Spleen (tissue), 11 donors: ENCODE data around the gene SSH2. TPM values are rescaled to one million over a fixed set of nuclear protein-coding genes. Genes with fewer than 3 reads are reported as not detected.

Source experiments
- DNase-seq: peaks from one replicate; pipeline ENCODE4 v3.0.0-alpha.2; 2020
- H3K27ac ChIP-seq, 8 donors: fragments of 200-600 bp; sonication (generic) in 7 of 8; 1 replicate in 4 of 8; 2 replicates in 4 of 8; pipeline versions ENCODE4 v1.5.0 to v1.8.0; 2016 to 2021; ENCODE audit warnings: inconsistent platforms in 4 of 8, mild to moderate bottlenecking in 4 of 8, moderate library complexity in 1 of 8
- H3K27me3 ChIP-seq, 7 donors: fragments of 200-600 bp; sonication (generic) in 6 of 7; replicated peaks in 1 of 7; 1 replicate in 4 of 7; 2 replicates in 3 of 7; pipeline versions ENCODE4 v1.5.0 to v1.8.0; 2016 to 2021; ENCODE audit warnings: inconsistent platforms in 3 of 7, mild to moderate bottlenecking in 1 of 7
- H3K36me3 ChIP-seq, 6 donors: fragments of 200-600 bp; sonication (generic) in 5 of 6; 1 replicate in 4 of 6; 2 replicates in 2 of 6; pipeline versions ENCODE4 v1.5.0 to v1.8.0; 2016 to 2021; ENCODE audit warnings: inconsistent platforms in 2 of 6
- H3K4me1 ChIP-seq, 6 donors: fragments of 200-600 bp; sonication (generic) in 5 of 6; 1 replicate in 3 of 6; 2 replicates in 3 of 6; pipeline versions ENCODE4 v1.5.0 to v1.8.0; 2016 to 2021; ENCODE audit warnings: inconsistent platforms in 3 of 6
- H3K4me3 ChIP-seq, 8 donors: fragments of 200-600 bp; sonication (generic) in 7 of 8; 1 replicate in 4 of 8; 2 replicates in 4 of 8; pipeline versions ENCODE4 v1.5.0 to v1.8.0; 2016 to 2021; ENCODE audit warnings: inconsistent platforms in 4 of 8, mild to moderate bottlenecking in 4 of 8, moderate library complexity in 2 of 8
- H3K9me3 ChIP-seq, 8 donors: fragments of 200-600 bp; sonication (generic) in 7 of 8; 1 replicate in 4 of 8; 2 replicates in 4 of 8; pipeline versions ENCODE4 v1.5.0 to v1.8.0; 2016 to 2021; ENCODE audit warnings: inconsistent platforms in 4 of 8
- POLR2A ChIP-seq, 3 donors: fragments of 450-650 bp; IDR thresholded peaks; one replicate each; pipeline ENCODE4 v1.5.1; 2017; ENCODE audit warnings: antibody characterized with exemption in 3 of 3, mild to moderate bottlenecking in 1 of 3
- POLR2AphosphoS5 ChIP-seq, 3 donors: sonication (generic); formaldehyde crosslinking; IDR thresholded peaks; one replicate each; pipeline ENCODE4 v1.5.1; 2017; ENCODE audit warnings: antibody characterized with exemption in 3 of 3
- WGBS, 5 donors: extraction: QIAGEN DNeasy Blood & Tissue Kit in 3 of 5; methylation state at CpG; one replicate each; pipeline versions ENCODE4 v1.1.5 to v1.1.7; 2013 to 2018; 5-methylcytosine and 5-hydroxymethylcytosine counted together
- intact Hi-C: fragments of 100-400 bp; cut with DNase I; formaldehyde crosslinking; loops from one replicate; pipeline ENCODE4 v1.15.0; 2023; ENCODE audit warnings: low total_unique reads
- polyA plus RNA-seq, 3 donors: library from polyadenylated mRNA; stranded (reverse); fragments of 200-250 nt; gene quantifications; one replicate each; pipeline ENCODE4 v1.2.1, GENCODE V29; 2013
- total RNA-seq, 7 donors: library from RNA; depleted of rRNA in 3 of 7; stranded (reverse); fragments of >200 nt in 3 of 7; fragmentation: NEBNext Ultra II Directional in 4 of 7; extraction: Animal tissue kit (Norgen Biotek cat#: 25700) in 4 of 7; gene quantifications; one replicate each; pipeline versions ENCODE4 v1.1.0 to v1.2.1, GENCODE V29; 2016 to 2021
- TF ChIP-seq, protein P1 (sequence below), 11 experiments: fragments of 200-600 bp in 7 of 11; fragments of 450-650 bp in 4 of 11; sonication (generic) in 4 of 11; IDR thresholded peaks in 8 of 11; conservative IDR thresholded peaks in 3 of 11; 1 replicate in 7 of 11; 2 replicates in 4 of 11; pipeline versions ENCODE4 v1.4.0 to v1.8.0; 2016 to 2021; ENCODE audit warnings: antibody characterized with exemption in 11 of 11, inconsistent platforms in 4 of 11, mild to moderate bottlenecking in 1 of 11
- donor health status: healthy with polysubstance abuse.
- donor health status: DM: no; HTN: no; CAD: no; lungs with moderate emphysema.
- donor health status: DM: no; HTN: no; CAD: no.
- donor health status: Bipolar disorder and iron deficiency.
- donor health status: healthy.
- donor health status: DM: no; HTN: no; CAD: no.
- donor health status: DM: yes; HTN: yes; CAD: no.

Gene SSH2
- total and polyA plus RNA-seq, 10 donors: 15.9 to 182 (median 113) TPM

- Histone ChIP-seq H3K9me3 (no peaks in the 10 kb centered on the region), H3K4me1 (no peaks in the 10 kb centered on the region), H3K27me3 (no peaks in the 10 kb centered on the region), H3K4me3 (no peak overlapping the region), H3K36me3 (peaks cover 0 to 6% (median 0%) of the 10 kb centered on the region in 6 donors), H3K27ac (no peak overlapping the region)
- intact Hi-C loops: no loop called here
- no peak for DNase-seq
- 91 to 97% (median 96%) methylated on average over 4 to 7 of the region's 7 CpGs for WGBS, 5 donors
- TF ChIP-seq POLR2A (IDR thresholded peaks at IDR 0.05): no peak
- peak in 1 of 3 donors; percentile 8 for TF ChIP-seq POLR2AphosphoS5 (IDR thresholded peaks at IDR 0.05)
Observed at GRCh38 chr17:29837531-29837930, 92.5 kb downstream of the SSH2 start.

DNA sequence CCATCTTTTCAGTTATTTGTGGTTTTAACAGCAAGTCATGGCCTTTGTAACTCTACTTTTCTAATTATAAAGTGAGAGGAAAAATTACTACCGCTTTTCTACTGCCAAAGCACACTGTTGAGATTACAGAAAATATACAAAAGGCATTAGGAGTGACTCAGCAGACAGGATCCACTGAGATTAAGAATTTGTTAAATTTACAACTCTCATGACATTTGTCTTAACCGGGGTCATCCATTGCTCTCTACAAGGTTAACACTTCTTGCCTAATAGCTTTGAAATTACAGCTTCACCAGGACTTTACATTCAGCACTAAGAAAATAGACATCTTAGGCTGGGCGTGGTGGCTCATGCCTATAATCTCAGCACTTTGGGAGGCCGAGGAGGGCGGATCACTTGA is 93.4 kb downstream of the SSH2 start:
- H3K27me3 ChIP-seq: no peaks in the 10 kb centered on the region
- H3K9me3 ChIP-seq: no peaks in the 10 kb centered on the region
- H3K27ac ChIP-seq: no peak overlapping the region
- 70 to 79% (median 75%) methylated on average over 5 of the region's 5 CpGs for WGBS, 5 donors
- H3K4me1 ChIP-seq: no peaks in the 10 kb centered on the region
- H3K4me3 ChIP-seq: no peak overlapping the region
- DNase-seq: no peak
- intact Hi-C loops: no loop called here
- peaks cover 0 to 6% (median 0%) of the 10 kb centered on the region in 6 donors for H3K36me3 ChIP-seq
- TF ChIP-seq POLR2A (IDR thresholded peaks at IDR 0.05) (no peak), POLR2AphosphoS5 (IDR thresholded peaks at IDR 0.05) (no peak)
- TF ChIP-seq, protein P1, sequence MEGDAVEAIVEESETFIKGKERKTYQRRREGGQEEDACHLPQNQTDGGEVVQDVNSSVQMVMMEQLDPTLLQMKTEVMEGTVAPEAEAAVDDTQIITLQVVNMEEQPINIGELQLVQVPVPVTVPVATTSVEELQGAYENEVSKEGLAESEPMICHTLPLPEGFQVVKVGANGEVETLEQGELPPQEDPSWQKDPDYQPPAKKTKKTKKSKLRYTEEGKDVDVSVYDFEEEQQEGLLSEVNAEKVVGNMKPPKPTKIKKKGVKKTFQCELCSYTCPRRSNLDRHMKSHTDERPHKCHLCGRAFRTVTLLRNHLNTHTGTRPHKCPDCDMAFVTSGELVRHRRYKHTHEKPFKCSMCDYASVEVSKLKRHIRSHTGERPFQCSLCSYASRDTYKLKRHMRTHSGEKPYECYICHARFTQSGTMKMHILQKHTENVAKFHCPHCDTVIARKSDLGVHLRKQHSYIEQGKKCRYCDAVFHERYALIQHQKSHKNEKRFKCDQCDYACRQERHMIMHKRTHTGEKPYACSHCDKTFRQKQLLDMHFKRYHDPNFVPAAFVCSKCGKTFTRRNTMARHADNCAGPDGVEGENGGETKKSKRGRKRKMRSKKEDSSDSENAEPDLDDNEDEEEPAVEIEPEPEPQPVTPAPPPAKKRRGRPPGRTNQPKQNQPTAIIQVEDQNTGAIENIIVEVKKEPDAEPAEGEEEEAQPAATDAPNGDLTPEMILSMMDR (IDR thresholded peaks at IDR 0.05 in 8 of 11, conservative IDR thresholded peaks at IDR 0.05 in 3 of 11): no peak

DNA sequence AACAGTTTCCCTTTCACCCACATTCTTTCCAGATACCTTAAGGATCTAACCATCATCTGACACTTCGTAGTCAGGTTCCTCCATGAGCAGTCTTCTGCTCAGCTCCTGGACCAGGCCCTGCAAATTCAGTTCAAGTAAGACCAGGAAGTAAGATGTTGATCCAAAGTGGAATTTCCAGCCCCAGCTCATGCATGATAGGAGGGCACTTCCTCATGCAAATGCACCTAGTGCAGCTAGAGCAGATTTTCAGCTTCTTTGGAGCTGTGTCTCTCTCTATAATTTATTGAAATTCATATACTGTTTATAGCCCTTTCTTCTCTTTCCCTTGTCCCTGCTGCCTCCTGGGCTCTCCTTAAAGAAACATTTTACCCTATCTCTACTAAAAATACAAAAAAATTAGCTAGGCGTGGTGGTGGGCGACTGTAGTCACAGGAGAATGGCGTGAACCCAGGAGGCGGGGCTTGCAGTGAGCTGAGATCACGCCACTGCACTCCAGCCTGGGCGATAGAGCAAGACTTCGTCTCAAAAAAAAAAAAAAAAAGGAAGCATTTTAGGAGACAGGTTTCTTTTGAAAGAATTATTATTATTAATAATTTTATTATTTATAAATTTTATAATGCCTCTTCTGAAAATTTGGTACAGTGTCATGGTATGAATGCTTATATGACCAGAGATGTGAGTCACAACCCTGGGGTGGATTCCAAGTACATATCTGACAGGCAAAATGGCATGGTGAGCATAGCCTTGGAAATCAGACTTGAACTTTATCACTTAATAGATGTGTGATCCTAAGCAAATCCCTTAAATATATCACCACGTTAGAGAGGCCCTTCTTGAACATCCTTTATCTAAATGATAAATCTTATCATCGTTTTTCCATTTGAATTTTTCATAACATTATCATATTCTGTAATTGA is 94.3 kb downstream of the SSH2 start:
- no peak for DNase-seq
- Histone ChIP-seq H3K27me3 (no peaks in the 10 kb centered on the region), H3K9me3 (no peaks in the 10 kb centered on the region), H3K36me3 (peaks cover 0 to 6% (median 0%) of the 10 kb centered on the region in 6 donors), H3K4me1 (no peaks in the 10 kb centered on the region), H3K27ac (no peak overlapping the region), H3K4me3 (no peak overlapping the region)
- intact Hi-C loops: no loop called here
- WGBS, 5 donors: 88 to 93% (median 89%) methylated on average over 10 of the region's 10 CpGs
- TF ChIP-seq, protein P1 (IDR thresholded peaks at IDR 0.05 in 8 of 11, conservative IDR thresholded peaks at IDR 0.05 in 3 of 11): no peak
- no peak for TF ChIP-seq POLR2AphosphoS5 (IDR thresholded peaks at IDR 0.05)
- no peak for TF ChIP-seq POLR2A (IDR thresholded peaks at IDR 0.05)

GRCh38 chr17:29833801-29834200 is 96.2 kb downstream of the SSH2 start:
- H3K9me3 ChIP-seq: no peaks in the 10 kb centered on the region
- H3K27me3 ChIP-seq: no peaks in the 10 kb centered on the region
- WGBS, 5 donors: 91 to 98% (median 97%) methylated on average over 1 of the region's 1 CpG
- intact Hi-C loops: no loop called here
- H3K4me3 ChIP-seq: no peak overlapping the region
- TF ChIP-seq, protein P1 (IDR thresholded peaks at IDR 0.05 in 8 of 11, conservative IDR thresholded peaks at IDR 0.05 in 3 of 11): no peak
- peaks cover 0 to 6% (median 0%) of the 10 kb centered on the region in 6 donors for H3K36me3 ChIP-seq
- no peak for DNase-seq
- no peak overlapping the region for H3K27ac ChIP-seq
- H3K4me1 ChIP-seq: no peaks in the 10 kb centered on the region
